H7 (cell line): ENCODE measurements around the gene ALS2CL. TPM values are rescaled to one million over a fixed set of nuclear protein-coding genes. Genes with fewer than 3 reads are reported as not detected.

Experiments used
- DNase-seq: peaks from one replicate; pipeline ENCODE4 v3.0.0; 2012
- H3K27me3 ChIP-seq: 2 replicates; pipeline ENCODE4 v1.6.0; 2011; ENCODE audit warnings: mild to moderate bottlenecking, low read length; ENCODE audit not compliant: control insufficient read depth, insufficient read depth
- H3K36me3 ChIP-seq: replicated peaks from 2 replicates; pipeline ENCODE4 v1.5.1; 2011; ENCODE audit warnings: low read length; ENCODE audit not compliant: control insufficient read depth, insufficient read depth
- H3K4me3 ChIP-seq: 2 replicates; pipeline ENCODE4 v1.5.1; 2011; ENCODE audit warnings: low read depth, mild to moderate bottlenecking, control low read depth, low read length, moderate library complexity; ENCODE audit not compliant: insufficient read depth
- total RNA-seq: library from RNA; depleted of rRNA; stranded (reverse); fragments of >200 nt; shearing (Covaris generic); gene quantifications from 2 replicates; pipeline ENCODE4 v1.2.3, GENCODE V29; 2014

The ALS2CL gene
- total RNA-seq, 1 experiment from 2014 or later: 4.9 TPM

DNA sequence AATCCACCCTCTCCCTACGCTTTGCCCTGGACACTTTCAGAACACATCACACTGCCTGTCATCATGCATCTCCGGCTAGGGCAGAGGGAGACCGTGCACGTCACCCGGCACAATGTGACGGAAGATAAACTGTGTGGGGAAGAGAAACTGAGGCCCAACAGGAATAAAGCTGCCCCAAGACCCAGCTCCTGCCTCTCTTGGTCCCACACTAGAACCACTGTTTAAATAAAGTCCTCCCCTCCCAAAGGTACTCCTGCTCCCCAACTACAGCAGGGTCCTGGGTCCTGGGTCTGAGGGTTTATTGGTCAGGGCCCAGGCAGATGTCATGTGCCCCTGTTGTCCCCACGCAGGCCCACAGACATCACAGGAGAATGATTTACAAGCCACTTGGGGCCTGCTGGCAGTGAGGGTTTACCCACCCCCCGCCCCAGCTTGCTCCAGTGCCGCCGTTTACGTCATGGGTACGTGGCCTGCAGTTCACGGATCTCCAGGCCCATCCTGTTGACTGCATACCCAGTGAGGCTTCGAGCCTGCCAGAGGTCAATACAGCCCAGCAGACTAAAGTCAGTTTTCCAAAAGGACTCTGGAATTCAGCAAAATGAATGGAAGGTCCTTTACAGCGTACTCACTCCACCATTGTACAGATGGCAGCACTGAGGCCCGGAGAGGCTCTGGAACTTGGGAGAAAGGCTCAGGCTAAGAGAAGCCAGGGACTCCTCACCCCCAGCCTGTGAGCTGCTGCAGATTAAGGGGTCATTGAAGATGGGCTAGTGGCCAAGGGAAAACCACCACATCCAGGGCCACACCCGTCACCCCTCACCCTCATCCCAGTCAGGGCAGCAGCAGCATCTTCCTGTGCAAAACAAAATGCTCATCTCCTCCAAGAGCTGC, 23.2 kb downstream of the ALS2CL start:
- peak; percentile 36 for DNase-seq
- H3K36me3 ChIP-seq: no peaks in the 10 kb centered on the region
- H3K4me3 ChIP-seq: no peak overlapping the region
- no peaks in the 10 kb centered on the region for H3K27me3 ChIP-seq

DNA sequence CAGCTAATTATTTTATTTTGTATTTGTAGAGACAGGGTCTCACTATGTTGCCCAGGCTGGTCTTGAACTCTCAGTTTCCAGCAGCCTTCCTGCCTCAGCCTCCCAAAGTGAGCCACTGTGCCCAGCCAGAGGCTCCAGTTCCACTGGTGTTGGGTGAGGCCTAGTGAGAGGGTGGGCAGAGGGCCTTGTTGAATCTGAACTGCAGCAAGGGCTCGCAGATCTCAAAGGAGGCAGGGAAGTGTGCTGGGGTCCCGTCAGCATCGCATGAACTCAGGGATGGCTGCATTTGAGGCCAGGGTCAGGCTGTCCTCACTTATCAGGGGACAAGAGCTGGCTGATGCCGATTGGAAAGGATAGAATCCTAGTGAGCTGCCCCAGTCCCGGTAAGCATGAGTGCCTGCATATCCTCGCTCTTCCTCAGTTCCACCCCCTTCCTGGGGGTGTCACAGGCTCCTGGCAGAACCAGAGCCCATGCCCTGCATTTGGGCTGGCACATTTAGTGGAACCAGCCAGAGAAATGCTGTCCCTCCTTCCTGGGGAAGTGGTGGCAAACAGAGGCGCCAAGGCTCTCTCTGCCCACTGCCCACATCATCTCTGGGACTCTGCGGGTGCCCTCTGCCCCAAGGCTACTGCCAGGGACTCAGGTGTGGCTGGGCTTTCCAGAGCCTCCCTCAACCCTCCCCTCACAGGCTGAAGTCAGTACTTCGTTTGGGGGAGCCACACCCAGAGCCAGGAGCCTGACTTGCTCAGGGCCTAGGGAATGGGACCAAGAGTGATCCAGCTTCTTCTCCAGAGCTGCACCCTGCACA, 24.1 kb downstream of the ALS2CL start:
- DNase-seq: peak; percentile 32

DNA sequence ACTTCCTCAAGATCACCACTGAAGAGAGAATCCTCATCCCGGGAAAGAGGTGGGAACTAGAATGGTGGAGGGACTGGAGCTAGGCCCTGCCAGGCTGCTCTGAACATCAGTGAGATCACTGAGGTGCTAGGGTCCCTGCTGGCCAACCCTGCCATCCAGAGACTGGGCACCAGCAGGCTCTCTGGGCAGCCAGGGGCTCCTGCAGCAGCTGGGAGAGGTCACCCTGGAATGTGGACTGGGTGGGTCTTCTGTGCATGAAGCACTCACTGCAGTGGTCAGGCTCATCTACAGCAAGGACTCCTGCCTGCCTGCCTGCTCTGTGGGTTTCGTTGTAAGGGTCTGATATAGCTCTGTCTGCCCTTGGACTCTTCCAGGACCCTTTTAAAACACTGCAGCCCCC, 24.9 kb downstream of the ALS2CL start:
- Histone ChIP-seq H3K27me3 (no peaks in the 10 kb centered on the region), H3K36me3 (no peaks in the 10 kb centered on the region), H3K4me3 (no peak overlapping the region)
- DNase-seq: peak; percentile 33

More for the DNA sequence above, 24.1 kb downstream of the ALS2CL start:
- Histone ChIP-seq H3K27me3 (no peaks in the 10 kb centered on the region), H3K4me3 (no peak overlapping the region), H3K36me3 (no peaks in the 10 kb centered on the region)

DNA sequence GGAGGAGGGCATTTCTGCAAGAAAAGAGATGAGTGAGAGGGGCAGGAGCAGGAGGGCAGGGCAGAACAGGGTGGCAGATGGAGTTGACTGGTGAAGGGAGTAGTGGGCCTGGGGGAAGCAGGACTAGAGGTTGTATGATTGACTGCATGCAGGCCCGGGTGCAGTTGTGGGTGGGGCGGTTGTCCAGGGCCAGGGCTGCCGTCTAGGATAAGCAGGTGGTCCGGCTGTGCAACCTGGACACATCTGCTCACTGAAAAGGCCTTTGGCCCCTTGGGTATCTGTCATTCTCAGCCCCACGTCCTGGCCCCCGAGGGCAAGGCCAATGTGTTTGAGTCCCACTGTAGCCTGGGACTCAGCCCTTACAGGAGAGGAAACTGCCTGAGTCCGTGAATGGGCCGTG, 25.4 kb downstream of the ALS2CL start:
- Histone ChIP-seq H3K4me3 (no peak overlapping the region), H3K27me3 (no peaks in the 10 kb centered on the region), H3K36me3 (no peaks in the 10 kb centered on the region)
- DNase-seq: peak; percentile 37

DNA sequence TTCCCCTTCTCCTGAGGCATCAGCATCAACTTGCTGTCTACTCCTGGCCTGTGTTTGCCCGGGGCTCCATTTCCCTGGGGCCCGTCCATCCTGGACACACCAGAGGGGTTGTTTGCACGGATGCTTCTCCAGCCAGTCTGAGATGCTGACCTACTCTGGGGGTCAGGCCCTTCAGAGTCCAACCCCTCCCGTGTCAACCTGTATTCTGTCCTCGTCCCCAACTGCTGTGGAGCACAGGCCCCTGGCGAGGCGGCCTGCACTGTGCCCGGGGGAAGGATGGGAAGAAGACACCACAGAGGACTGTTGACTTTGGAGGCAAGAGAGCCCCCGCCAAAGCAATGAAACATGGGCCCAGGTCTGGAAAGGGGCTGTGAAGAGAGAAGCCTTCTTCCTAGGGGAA, 25.8 kb downstream of the ALS2CL start:
- no peak overlapping the region for H3K4me3 ChIP-seq
- H3K36me3 ChIP-seq: no peaks in the 10 kb centered on the region
- H3K27me3 ChIP-seq: no peaks in the 10 kb centered on the region
- peak; percentile 25 for DNase-seq

DNA sequence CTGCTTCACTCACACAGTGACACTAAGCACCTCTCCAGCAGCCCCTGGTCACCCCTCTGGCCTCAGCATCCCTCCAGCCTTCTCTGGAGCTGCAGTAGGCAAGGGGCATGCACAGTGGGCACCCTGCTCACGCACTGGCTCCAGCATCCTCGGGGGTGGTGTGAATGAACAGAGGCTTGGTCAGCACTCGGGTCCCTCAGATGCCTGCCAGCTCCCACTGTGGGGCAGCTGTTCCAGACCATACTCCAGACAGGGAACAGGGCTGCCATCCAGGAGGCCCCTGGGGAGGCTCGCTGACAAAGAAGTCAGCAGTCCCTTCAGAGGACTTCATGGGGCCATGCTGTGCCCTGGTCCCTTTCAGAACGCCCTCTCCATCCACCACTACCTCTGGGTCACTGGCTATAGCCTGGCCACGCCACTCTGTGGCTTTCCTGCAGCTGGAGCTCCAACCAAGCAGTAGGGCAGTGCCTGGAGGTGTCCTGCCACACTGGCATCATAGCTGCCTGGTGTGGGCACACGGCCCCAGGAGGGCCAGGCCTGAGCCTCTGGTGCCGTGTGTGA, 26.3 kb downstream of the ALS2CL start:
- Histone ChIP-seq H3K36me3 (no peaks in the 10 kb centered on the region), H3K27me3 (no peaks in the 10 kb centered on the region), H3K4me3 (no peak overlapping the region)
- peak; percentile 46 for DNase-seq

DNA sequence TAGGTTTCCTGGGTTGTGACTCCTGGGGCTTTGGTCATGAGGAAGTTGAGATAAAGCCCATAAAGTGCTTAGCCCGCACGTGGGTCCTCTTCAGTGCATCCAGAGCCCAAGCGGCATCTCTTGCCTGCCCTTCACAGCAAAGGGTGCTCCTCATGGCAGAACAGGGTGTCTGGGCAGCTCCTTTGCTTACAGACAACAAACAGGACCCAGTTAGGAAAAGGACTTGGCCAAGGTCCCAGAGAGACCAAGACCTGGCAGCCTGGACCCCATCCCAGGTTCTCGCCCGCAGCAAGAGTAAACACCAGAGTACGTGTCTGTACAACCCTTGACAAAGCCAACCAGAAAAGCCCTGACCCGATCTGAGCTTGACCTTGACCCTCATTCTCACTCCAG, 27.0 kb downstream of the ALS2CL start:
- Histone ChIP-seq H3K4me3 (no peak overlapping the region), H3K27me3 (no peaks in the 10 kb centered on the region), H3K36me3 (no peaks in the 10 kb centered on the region)
- peak; percentile 22 for DNase-seq

DNA sequence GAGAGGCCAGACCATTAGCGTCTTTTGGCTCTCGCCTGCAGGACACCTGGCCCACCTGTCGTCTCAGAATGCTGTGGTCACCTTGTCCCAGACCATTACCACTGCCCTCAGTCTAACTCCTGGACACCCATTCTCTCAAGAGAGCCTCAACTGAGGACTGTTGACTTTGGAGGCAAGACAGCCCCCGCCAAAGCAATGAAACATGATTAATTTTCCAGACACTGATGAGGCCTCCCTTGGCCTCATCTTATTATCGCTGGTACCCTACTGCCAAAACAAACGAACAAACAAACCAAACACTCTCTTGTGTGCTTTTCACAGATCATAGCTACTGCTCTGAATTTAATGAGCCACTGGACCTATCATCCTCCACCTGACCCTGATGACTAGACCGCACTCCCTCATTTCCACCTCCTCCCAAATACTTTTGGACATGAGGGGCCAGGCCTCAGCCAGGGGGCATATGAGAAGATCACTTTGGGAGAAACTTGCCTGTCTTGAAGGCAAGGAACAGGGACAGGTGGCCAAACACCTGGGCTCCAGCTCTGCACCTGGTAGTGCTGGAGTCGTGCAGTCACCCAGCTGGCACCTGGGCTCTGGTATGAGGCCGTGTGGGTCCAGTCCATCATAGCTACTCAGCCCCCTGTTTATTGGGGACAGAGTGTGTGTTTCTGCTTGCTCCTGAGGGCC, 27.6 kb downstream of the ALS2CL start:
- peak; percentile 15 for DNase-seq
- H3K4me3 ChIP-seq: no peak overlapping the region

DNA sequence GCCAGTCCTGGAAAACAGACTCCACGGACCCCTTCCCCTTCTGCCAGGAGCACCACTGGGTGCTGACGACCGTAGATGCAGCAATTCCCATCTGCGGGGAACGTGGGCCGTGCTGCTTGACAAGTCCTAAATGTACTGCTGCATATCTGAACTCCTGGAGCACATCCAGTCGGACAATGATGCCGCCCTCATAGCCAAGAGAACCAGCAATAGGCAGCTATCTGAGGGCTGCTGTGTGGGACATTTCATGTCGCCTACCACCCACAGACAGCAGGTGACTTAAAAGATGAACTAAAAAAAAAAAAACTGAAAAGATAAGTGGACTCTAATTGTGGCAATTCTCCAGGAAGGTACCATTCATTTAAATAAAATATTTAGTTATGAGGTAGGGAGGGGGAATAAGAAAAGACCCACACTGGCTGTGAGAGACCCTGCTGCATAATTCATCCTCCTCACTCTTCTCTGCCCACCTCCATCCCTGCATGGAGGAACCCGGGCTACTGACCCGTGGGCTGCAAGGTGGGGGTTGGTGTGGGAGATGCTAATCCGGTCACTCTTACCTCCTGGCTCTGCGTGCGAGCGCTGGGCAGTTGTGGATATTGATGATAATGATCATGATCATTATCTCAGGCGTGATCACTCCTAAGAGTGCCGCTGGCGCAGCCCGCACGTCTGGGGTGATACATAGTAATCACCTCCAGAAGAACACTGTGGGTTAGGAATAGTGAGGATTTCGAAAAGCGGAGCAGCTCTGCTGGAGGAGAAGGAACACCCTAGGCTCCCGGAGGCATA, 28.3 kb downstream of the ALS2CL start:
- Histone ChIP-seq H3K36me3 (no peaks in the 10 kb centered on the region), H3K27me3 (no peaks in the 10 kb centered on the region), H3K4me3 (no peak overlapping the region)
- peak; percentile 27 for DNase-seq

More for the DNA sequence above, 27.6 kb downstream of the ALS2CL start:
- H3K36me3 ChIP-seq: no peaks in the 10 kb centered on the region
- H3K27me3 ChIP-seq: no peaks in the 10 kb centered on the region

DNA sequence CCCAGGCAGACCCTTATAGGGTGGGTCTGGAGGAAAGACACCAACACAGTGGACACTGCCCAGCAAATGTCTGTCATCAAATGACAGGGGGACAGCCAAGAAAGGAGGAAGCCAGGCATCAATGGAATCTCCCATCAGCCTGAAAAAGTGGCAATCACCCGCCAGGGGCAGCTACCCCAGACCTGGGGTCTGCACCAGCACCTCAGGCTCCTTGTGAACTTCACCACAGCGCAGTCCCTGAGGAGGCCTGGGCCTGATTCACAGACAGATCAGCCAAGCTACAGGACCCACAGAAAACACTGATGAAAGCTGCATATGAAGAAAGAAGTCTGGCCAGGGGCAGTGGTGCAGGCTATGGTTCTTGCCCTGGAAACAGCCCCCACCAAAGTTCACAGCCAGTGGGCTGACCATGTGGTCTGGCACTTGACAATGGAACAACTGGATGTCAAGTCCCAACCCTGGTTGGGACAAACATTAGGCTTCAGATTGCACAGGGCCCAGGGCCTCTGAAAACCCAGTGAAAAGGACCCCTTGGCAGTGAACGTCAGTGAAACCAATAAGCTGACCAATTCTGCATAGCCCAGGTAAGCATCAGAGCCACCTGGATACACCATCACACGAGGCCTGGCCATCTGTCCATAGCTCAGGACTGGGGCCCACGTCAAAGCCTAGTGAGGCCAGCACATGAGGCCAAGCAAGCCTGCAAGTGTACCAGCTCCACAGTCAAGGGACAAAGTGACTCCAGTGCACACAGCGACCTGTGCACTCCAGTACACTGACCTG, 29.1 kb downstream of the ALS2CL start:
- H3K27me3 ChIP-seq: no peaks in the 10 kb centered on the region
- H3K4me3 ChIP-seq: no peak overlapping the region
- H3K36me3 ChIP-seq: no peaks in the 10 kb centered on the region
- DNase-seq: peak; percentile 14

DNA sequence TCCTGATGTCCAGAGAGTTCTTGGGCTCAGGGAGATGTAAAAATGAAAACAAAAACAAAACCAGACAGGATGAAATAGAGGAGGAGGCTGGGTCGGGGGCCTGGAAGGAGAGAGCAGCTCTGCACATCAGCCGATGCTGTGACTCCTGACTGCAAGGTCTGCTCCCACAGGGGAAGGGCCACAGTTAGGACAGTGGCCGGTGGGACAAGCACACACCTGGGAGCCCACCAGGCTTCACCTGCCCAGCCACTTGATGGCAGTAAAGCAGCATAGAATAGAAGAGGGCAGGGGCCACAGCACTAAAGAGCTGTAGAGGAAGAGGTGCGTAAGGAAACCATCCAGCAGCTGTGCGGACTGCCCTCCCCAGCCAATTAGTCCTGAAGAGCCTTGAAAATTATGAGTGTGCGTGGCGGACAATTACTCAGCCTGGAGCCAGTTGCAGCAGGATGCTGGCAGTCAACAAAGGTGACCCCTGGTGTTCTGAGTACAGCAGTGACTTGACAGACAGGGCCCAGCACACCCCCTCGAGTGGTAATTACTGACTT, 29.8 kb downstream of the ALS2CL start:
- Histone ChIP-seq H3K4me3 (no peak overlapping the region), H3K36me3 (no peaks in the 10 kb centered on the region), H3K27me3 (no peaks in the 10 kb centered on the region)
- peak; percentile 75 for DNase-seq

DNA sequence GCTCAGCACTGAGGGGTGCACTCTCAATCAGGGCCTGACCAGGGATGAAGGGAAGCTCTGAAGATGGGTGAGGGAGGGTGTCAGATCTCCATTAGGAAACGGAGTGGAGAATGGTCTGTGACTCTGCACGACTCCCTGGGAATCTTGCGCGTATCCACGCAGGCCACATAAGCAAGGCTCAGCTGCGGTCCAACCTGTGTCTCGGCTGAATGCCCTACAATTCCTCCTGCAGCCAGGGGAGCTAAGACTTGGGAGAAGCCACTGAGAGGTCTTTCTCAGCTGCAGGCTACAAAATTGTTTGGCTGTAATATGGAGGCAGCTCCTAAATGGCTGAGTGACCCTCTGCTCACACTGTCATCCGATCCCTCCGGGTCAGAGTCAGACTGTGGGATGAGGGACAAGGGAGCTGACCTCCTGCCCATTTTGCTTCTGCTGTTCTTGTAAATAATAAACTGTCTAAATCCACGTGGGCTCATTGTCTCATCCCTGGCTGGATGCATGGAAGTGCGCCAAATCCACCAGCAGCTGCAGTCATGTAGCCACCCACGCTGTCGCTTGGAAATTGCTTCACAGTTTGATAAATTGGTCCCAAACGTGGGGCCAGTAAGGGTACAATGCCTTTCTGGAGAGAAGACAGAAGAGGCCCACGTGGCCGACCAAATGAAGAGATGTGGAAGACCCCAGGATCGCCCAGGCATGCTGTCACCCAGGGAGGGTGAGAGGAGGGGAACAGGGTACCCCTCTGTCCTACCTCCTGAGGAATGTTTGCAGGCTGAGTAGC, 30.5 kb downstream of the ALS2CL start:
- H3K27me3 ChIP-seq: no peaks in the 10 kb centered on the region
- DNase-seq: peak; percentile 30
- H3K36me3 ChIP-seq: no peaks in the 10 kb centered on the region
- no peak overlapping the region for H3K4me3 ChIP-seq
